ENCODE data around the gene BSG.

DNA sequence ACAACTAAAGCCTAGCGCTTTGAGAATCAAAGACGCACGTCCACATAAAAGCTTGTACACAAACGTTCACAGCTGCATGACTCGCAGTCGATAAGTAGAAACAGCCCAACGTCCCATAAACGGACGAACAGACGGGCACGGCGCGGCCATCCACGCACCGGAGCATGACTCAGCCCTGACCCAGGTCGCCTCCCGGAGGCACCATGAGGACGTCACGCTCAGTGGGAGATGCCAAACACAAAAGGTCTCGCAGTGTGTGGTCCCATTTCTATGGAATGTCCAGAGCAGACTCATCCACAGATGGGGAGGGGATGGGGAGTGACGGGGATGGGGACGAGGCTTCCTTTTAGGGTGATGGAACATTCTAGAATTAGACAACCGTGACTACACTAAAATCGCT lies 51.6 kb downstream of the BSG start:
- TF ChIP-seq POLR2A (IDR thresholded peaks at IDR 0.05): no peak
- TF ChIP-seq, protein P1, sequence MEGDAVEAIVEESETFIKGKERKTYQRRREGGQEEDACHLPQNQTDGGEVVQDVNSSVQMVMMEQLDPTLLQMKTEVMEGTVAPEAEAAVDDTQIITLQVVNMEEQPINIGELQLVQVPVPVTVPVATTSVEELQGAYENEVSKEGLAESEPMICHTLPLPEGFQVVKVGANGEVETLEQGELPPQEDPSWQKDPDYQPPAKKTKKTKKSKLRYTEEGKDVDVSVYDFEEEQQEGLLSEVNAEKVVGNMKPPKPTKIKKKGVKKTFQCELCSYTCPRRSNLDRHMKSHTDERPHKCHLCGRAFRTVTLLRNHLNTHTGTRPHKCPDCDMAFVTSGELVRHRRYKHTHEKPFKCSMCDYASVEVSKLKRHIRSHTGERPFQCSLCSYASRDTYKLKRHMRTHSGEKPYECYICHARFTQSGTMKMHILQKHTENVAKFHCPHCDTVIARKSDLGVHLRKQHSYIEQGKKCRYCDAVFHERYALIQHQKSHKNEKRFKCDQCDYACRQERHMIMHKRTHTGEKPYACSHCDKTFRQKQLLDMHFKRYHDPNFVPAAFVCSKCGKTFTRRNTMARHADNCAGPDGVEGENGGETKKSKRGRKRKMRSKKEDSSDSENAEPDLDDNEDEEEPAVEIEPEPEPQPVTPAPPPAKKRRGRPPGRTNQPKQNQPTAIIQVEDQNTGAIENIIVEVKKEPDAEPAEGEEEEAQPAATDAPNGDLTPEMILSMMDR (IDR thresholded peaks at IDR 0.05 in 4 of 5, conservative IDR thresholded peaks at IDR 0.05 in 1 of 5): no peak
